Right hindlimb (tissue), 1 donor: Measurements from ENCODE around the gene FNIP1.
A peak's percentile ranks its signal among the peaks of the same experiment; 100 is the strongest.
"Not testable (repeated sequence)": the region's sequence is repeated elsewhere in the genome, so short reads cannot be mapped to it uniquely, and the experiment has no call there.

Source experiments
- DNase-seq: peaks from one replicate; pipeline ENCODE4 v3.0.0-alpha.2; 2018

The FNIP1 gene

GRCh38 chr5:131796793-131797693 is at the start of gene FNIP1:
FNIP1 (minus strand) TSS chr5:131797017; CDS start chr5:131796921, 96 bp downstream.
- DNase-seq, result peak; percentile 99

DNA sequence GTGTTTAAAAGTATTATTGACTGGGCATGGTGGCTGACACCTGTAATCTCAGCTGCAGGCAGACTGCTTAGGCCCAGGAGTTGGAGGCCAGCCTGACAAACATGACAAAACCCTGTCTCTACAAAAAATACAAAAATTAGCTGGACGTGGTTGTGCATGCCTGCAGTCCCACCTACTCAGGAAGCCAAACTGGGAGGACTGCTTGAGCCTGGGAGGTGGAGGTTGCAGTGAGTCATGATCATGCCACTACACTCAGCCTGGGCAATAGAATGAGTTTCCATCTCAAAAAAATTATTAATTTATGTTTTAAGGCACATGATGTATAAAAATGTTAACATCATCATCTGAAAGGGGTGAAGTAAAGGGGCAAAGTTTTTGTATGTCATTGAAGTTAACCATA is 49.7 kb upstream of the FNIP1 start:
- no peak for DNase-seq

- DNase-seq, result no peak
Measured at GRCh38 chr5:131845828-131846227, 49.0 kb upstream of the FNIP1 start.

GRCh38 chr5:131842971-131843370 is 46.2 kb upstream of the FNIP1 start:
- DNase-seq, result not testable (repeated sequence)

DNA sequence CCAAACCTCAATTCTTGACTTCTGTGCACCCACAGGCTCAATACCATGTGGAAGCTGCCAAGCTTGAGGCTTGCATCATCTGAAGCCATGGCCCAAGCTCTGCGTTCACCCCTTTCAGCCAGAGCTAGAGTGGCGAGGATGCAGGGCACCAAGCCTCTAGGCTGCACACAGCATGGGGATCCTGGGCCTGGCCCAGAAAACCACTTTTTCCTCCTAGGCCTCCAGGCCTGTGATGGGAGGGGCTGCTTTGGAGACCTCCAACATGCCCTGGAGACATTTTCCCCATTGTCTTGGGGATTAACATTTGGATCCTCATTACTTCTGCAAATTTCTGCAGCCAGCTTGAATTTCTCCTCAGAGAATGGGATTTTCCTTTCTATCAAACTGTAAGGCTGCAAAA is 35.9 kb upstream of the FNIP1 start:
- not testable (repeated sequence) for DNase-seq

DNA sequence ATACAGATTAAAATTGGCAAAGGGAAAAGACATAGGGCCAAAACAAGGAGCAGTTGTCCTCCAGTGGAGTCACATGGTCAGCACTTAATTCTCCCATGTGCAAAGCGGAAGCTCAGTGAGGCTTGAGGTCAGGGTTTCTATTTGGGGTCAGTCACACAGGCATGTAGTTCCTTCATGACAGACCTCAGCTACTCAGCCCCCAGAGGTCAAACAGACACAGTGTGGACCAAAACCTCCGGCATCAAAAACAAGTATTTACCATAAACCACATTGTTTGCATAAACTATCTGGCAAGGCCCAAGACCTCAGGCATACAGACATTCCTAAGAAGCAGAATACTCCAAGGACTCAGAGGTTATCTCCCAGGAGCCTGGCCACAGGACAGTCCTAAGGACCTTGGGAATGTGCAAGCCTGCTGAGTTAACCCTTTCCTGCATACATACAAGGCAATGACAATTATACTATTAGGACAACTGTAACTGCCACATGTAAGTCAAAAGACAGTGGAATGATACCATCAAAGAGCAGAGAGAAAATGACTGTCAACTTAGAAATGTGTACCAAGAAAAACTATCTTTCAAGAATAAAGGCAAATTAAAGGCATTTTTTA is 28.7 kb upstream of the FNIP1 start:
- no peak for DNase-seq

DNA sequence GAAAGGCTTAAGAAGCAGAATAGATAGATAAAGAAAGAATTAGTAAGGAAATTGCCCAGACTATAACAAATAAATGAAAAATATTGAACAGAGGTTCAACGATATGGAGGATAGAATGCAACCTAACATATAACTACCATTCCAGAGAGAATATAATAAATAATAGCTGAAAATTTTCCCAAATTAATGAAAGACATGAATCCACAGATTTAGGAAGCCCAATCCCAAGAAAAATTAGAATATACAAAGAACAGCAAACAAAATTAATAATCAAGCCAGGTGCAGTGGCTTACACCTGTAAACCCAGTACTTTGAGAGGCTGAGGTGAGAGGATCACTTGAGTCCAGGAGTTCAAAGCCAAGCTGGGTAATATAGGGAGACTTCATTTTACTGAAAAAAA is 27.8 kb upstream of the FNIP1 start:
- DNase-seq, result no peak

DNA sequence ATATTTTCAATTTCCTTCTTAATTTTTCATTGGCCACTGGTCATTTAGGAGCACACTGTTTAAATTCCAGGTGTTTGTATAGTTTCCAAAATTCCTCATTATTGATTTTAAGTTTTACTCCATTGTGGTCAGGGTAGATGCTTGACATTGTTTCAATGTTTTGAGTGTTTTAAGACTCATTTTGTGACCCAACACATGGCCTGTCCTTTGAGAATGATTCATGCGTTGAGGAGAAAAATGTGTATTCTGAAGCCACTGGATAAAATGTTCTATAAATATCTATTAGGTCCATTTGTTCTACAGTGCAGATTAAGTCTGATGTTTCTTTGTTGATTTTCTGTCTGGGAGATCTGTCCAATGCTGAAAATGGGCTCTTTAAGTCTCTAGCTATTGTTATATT is 24.4 kb upstream of the FNIP1 start:
- no peak for DNase-seq

GRCh38 chr5:131818001-131818724 is 21.3 kb upstream of the FNIP1 start:
- no peak for DNase-seq

- DNase-seq, result no peak
Measured at GRCh38 chr5:131814990-131815389, 18.2 kb upstream of the FNIP1 start.

DNA sequence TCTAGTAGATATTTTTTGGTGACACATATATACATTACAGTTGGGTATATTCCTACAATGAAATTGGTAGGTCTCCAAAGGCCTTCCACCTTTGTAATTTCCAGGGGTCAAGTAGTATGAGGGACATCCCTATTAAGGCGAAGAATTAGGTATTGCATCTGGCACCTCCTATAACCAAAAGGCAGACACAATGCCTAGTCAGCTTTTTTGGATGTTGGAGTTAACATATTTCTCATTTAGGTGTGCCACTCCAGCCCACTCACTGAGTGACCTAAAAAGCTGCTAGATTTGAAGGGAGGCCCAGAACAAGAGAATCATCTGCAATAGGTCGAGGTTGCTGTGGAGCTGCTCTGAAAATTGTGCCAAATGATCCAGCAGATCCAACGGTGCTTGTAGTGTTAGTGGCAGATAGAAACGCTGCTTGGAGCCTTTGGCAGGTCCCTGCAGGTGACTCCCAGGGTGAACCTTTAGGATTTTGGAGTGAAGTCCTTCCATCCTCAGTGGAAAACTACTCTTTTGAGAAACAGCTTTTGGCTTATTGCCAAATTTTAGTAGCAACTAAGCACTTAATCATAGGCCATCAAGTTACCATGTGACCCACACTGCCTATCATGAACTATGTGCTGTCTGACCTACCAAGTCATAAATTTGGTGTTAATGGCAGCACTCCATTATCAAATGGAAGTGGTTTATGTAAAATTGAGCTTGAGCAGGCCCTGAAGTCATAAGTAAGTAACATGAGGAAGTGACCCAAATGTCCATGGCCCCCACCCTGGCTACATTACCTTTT is 15.7 kb upstream of the FNIP1 start:
- DNase-seq, result no peak

DNA sequence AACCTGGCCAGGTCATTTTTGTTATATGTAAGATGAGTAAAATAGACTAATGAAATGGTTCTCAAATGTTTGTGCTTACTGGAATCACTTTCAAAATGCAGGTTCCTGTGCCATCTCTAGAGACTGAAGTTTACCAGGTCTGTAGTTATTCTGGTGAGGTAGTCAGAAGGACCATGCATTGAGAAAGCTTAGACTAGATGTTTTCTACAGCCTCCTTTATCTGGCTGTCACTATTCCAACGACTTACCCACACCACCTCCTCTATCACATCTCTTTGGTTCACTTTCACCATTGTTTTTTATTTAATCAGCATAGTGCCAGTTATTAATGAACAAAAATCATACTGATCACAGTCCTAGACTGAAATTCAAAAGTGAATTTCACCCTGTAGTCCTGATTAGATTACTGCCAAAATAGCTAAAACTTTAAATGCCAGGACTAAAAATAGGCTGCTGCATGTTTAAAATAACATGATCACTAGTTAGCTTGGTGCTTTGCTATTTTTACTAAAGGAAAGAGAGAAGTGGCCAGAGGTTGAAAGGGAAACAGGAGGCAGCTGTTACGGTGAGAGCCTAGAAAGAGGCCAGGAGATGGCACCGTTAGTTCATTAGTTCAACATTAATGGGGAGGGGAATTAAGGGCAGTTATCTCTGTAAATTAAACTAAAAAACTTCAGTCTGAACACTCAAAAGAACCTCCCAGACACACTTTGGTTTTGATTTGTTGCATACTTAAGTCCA is 13.9 kb upstream of the FNIP1 start:
- DNase-seq, result no peak

- peak; percentile 73 for DNase-seq
Measured at GRCh38 chr5:131795879-131796792, 681 bp downstream of the FNIP1 start.

DNA sequence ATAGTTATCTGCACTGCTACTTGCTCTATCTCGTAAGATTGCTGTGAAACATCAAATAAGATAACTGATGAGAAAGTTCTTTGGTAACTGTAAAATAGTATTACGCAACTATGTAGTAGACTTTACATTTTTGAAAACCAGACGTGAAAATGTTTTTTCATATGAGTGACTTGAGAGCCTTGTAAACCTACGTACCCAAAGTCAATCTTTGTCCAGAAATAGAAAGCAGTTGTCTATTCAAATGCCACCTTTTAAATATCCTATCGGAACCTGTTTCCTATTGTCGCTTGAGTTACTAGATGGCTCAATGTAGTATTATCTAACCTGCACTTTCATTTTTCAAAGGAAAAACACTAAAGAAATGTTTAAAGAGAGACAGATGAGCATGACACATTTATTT is 1.6 kb downstream of the FNIP1 start:
- DNase-seq, result no peak

GRCh38 chr5:131794586-131794985 is 2.2 kb downstream of the FNIP1 start:
- no peak for DNase-seq

DNA sequence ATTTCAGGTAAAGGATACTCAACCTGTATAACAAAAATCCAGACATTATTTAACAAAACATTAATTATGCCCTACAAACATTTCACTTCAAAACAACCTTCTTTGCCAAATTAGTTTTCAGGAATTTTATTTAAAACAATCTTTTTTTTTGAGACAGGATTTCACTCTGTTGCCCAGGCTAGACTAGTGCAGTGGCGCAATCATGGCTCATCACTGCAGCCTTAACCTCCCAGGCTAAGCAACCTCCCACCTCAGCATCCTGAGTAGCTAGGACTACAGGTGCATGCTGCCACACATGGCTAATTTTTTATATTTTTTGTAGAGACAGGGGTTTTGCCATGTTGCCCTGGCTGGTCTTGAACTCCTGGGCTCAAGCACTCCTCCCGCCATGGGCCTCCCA is 3.9 kb downstream of the FNIP1 start:
- no peak for DNase-seq

GRCh38 chr5:131791866-131792265 is 5.0 kb downstream of the FNIP1 start:
- DNase-seq, result no peak

- DNase-seq, result no peak
Measured at GRCh38 chr5:131790550-131790949, 6.3 kb downstream of the FNIP1 start.

- no peak for DNase-seq
Measured at GRCh38 chr5:131789765-131790164, 7.1 kb downstream of the FNIP1 start.

GRCh38 chr5:131787736-131788135 is 9.1 kb downstream of the FNIP1 start:
- no peak for DNase-seq
